BJ (cell line): ENCODE data around the gene KIAA1328. TPM values are rescaled to one million over a fixed set of nuclear protein-coding genes. Genes with fewer than 3 reads are reported as not detected.

Source experiments
- CTCF ChIA-PET: fragments of 350-600 bp; formaldehyde crosslinking; extraction: SDS; loops from one replicate; lab custom pipeline; 2021; ENCODE audit warnings: antibody characterized with exemption, inconsistent platforms; lab: Yijun Ruan, JAX
- POLR2A ChIA-PET: fragments of 300-600 bp; sonication (Branson Sonifier 250); formaldehyde crosslinking; extraction: SDS; loops from one replicate; lab custom pipeline; 2021; ENCODE audit warnings: antibody characterized with exemption; lab: Charles Lee
- DNase-seq: peaks from one replicate; pipeline ENCODE4 v3.0.0-alpha.2; 2011; ENCODE audit warnings: low read depth
- H3K27me3 ChIP-seq: 2 replicates; pipeline ENCODE4 v1.6.0; 2011; ENCODE audit warnings: low read length; ENCODE audit not compliant: control insufficient read depth, insufficient read depth
- H3K36me3 ChIP-seq: 2 replicates; pipeline ENCODE4 v1.5.1; 2011; ENCODE audit warnings: low read length; ENCODE audit not compliant: control insufficient read depth, insufficient read depth
- H3K4me3 ChIP-seq: 2 replicates; pipeline ENCODE4 v1.5.1; 2011; ENCODE audit warnings: low read depth, mild to moderate bottlenecking, control low read depth, low read length
- CTCF ChIP-seq: IDR thresholded peaks from 2 replicates; pipeline ENCODE4 v1.5.1; 2011; ENCODE audit warnings: low read depth, mild to moderate bottlenecking, control low read depth, inconsistent platforms, low read length, moderate library complexity; ENCODE audit not compliant: insufficient read depth
- polyA plus RNA-seq: library from polyadenylated mRNA; depleted of rRNA; stranded (reverse); fragments of >200 nt; gene quantifications from 2 replicates; pipeline ENCODE4 v1.2.3, GENCODE V29; 2011

Gene KIAA1328
- polyA plus RNA-seq, 1 experiment: 2.2 TPM

GRCh38 chr18:37270038-37270665 is 441.2 kb downstream of the KIAA1328 start:
- no peak for DNase-seq
- ChIA-PET CTCF (no interaction called here), POLR2A (no interaction called here)
- Histone ChIP-seq H3K27me3 (peaks cover 10% of the 10 kb centered on the region), H3K4me3 (no peak overlapping the region), H3K36me3 (no peaks in the 10 kb centered on the region)
- TF ChIP-seq CTCF: no peak

GRCh38 chr18:37270666-37271052 is 441.7 kb downstream of the KIAA1328 start:
- Histone ChIP-seq H3K4me3 (no peak overlapping the region), H3K36me3 (no peaks in the 10 kb centered on the region), H3K27me3 (peaks cover 10% of the 10 kb centered on the region)
- ChIA-PET CTCF (no interaction called here), POLR2A (no interaction called here)
- DNase-seq: no peak
- TF ChIP-seq CTCF: no peak

- CTCF ChIA-PET: no interaction called here
- Histone ChIP-seq H3K27me3 (peaks cover 14% of the 10 kb centered on the region), H3K36me3 (no peaks in the 10 kb centered on the region), H3K4me3 (no peak overlapping the region)
- no peak for TF ChIP-seq CTCF
- DNase-seq: no peak
- POLR2A ChIA-PET: no interaction called here
These were observed 443.3 kb downstream of the KIAA1328 start for GRCh38 chr18:37272226-37272625.

- POLR2A ChIA-PET: no interaction called here
- CTCF ChIA-PET: no interaction called here
- H3K36me3 ChIP-seq: no peaks in the 10 kb centered on the region
- DNase-seq: no peak
- no peak overlapping the region for H3K4me3 ChIP-seq
- peaks cover 17% of the 10 kb centered on the region for H3K27me3 ChIP-seq
- no peak for TF ChIP-seq CTCF
These were observed 443.9 kb downstream of the KIAA1328 start for GRCh38 chr18:37272841-37273240.

- H3K27me3 ChIP-seq: peaks cover 17% of the 10 kb centered on the region
- no peak for DNase-seq
- no peak overlapping the region for H3K4me3 ChIP-seq
- ChIA-PET POLR2A (no interaction called here), CTCF (no interaction called here)
- no peaks in the 10 kb centered on the region for H3K36me3 ChIP-seq
- no peak for TF ChIP-seq CTCF
These were observed 445.6 kb downstream of the KIAA1328 start for GRCh38 chr18:37274309-37275236.
